ACC112 (cell line): Measurements from ENCODE around the gene FRYL.

Experiments used
- H2AFZ ChIP-seq: fragments of 200-600 bp; sonication (generic); one replicate; pipeline ENCODE4 v1.6.0; 2017; ENCODE audit warnings: antibody characterized with exemption, low read length; ENCODE audit not compliant: unreplicated experiment
- H3K27ac ChIP-seq: fragments of 200-600 bp; sonication (generic); 2 replicates; pipeline ENCODE4 v1.5.1; 2014; ENCODE audit warnings: low read depth, mild to moderate bottlenecking, antibody characterized with exemption, low read length, moderate library complexity
- H3K27me3 ChIP-seq: fragments of 200-600 bp; sonication (generic); 2 replicates; pipeline ENCODE4 v1.6.1; 2014; ENCODE audit warnings: mild to moderate bottlenecking, antibody characterized with exemption, low read length, moderate library complexity, mixed read lengths; ENCODE audit not compliant: insufficient read depth
- H3K36me3 ChIP-seq: fragments of 200-600 bp; sonication (generic); 2 replicates; pipeline ENCODE4 v1.6.1; 2016; ENCODE audit warnings: mild to moderate bottlenecking, antibody characterized with exemption, low read length, moderate library complexity, mixed read lengths; ENCODE audit not compliant: insufficient read depth
- H3K4me1 ChIP-seq: fragments of 200-600 bp; sonication (generic); one replicate; pipeline ENCODE4 v1.6.1; 2016; ENCODE audit warnings: low read length, mixed read lengths; ENCODE audit not compliant: insufficient read depth, unreplicated experiment, control insufficient read depth
- H3K4me3 ChIP-seq: fragments of 200-600 bp; sonication (generic); 2 replicates; pipeline ENCODE4 v1.5.1; 2014; ENCODE audit warnings: mild to moderate bottlenecking, low read depth, low read length
- H3K79me2 ChIP-seq: fragments of 200-600 bp; sonication (generic); one replicate; pipeline ENCODE4 v1.6.0; 2016; ENCODE audit warnings: low read length; ENCODE audit not compliant: control insufficient read depth, unreplicated experiment, insufficient read depth

FRYL gene

DNA sequence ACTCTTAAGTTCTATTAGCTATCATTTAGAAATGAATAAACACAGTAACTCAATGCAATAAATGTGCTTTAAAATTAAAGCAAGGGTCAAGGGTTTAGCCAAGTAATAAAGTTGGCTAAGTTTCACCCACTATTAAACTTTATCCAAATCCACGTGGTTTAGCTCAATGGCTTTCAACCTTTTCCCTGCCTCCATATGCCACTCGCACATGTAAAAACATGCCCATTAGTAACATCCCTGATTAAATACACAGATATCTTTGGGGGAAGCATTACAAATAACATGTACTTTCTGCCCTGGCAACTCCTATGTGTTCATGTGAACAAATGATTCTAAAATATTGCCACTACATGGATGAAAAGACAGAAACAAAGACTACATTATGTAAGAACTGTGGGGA is 159.2 kb downstream of the FRYL start:
- Histone ChIP-seq H3K27ac (no peak overlapping the region), H3K79me2 (no peaks in the 10 kb centered on the region), H3K27me3 (no peaks in the 10 kb centered on the region), H3K36me3 (peaks cover 2% of the 10 kb centered on the region; the same call in 1 of the 2 replicates), H3K4me3 (no peak overlapping the region), H2AFZ (no peak overlapping the region), H3K4me1 (no peaks in the 10 kb centered on the region)

GRCh38 chr4:48620093-48620492 is 160.0 kb downstream of the FRYL start:
- no peaks in the 10 kb centered on the region for H3K27me3 ChIP-seq
- H3K79me2 ChIP-seq, result no peaks in the 10 kb centered on the region
- no peak overlapping the region for H3K27ac ChIP-seq
- no peak overlapping the region for H3K4me3 ChIP-seq
- H3K36me3 ChIP-seq, result peaks cover 2% of the 10 kb centered on the region; the same call in 1 of the 2 replicates
- H3K4me1 ChIP-seq, result no peaks in the 10 kb centered on the region
- H2AFZ ChIP-seq, result no peak overlapping the region

DNA sequence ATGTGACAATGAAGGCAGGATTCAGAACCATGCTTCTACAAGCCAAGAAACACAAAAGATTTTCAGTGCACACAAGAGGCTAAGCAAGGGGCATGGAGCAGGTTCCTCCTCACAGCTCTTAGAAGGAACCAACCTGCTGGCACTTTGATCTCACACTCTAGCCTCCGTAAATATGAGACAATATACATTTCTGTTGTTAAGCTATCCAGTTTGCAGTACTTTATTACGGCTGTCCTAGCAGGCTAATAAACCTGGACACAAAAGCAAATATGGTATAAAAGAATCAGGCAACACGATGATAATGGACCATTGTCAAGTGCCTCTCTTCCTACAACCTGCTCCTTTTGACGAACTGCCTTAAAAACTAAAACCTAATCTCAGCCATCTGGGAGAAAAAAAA is 175.6 kb downstream of the FRYL start:
- Histone ChIP-seq H3K4me1 (peaks cover 18% of the 10 kb centered on the region), H3K27ac (no peak overlapping the region), H3K27me3 (no peaks in the 10 kb centered on the region), H3K36me3 (peaks cover 5% of the 10 kb centered on the region; the same call in 1 of the 2 replicates), H3K79me2 (no peaks in the 10 kb centered on the region), H3K4me3 (no peak overlapping the region), H2AFZ (no peak overlapping the region)

DNA sequence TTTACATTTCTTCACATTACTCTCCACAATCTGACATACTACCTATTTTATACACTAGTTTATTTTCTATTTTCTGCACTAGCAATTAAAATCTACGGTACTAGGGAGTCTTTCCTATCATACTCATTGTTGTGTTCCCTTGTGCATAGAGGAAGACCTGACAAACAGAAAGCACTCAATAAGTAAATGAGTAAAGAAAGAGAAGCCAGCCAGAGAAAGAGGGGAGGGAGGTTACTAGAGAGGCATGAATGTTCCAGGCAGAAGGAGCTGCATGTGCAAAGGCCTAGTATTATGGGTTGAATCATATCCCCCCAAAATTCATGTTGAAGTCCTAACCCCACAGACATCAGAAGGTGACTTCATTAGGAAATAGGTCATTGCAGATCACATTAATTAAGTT is 176.0 kb downstream of the FRYL start:
- Histone ChIP-seq H3K27ac (no peak overlapping the region), H3K79me2 (no peaks in the 10 kb centered on the region), H3K27me3 (no peaks in the 10 kb centered on the region), H2AFZ (no peak overlapping the region), H3K4me1 (peaks cover 18% of the 10 kb centered on the region), H3K4me3 (no peak overlapping the region), H3K36me3 (peaks cover 5% of the 10 kb centered on the region; the same call in 1 of the 2 replicates)

DNA sequence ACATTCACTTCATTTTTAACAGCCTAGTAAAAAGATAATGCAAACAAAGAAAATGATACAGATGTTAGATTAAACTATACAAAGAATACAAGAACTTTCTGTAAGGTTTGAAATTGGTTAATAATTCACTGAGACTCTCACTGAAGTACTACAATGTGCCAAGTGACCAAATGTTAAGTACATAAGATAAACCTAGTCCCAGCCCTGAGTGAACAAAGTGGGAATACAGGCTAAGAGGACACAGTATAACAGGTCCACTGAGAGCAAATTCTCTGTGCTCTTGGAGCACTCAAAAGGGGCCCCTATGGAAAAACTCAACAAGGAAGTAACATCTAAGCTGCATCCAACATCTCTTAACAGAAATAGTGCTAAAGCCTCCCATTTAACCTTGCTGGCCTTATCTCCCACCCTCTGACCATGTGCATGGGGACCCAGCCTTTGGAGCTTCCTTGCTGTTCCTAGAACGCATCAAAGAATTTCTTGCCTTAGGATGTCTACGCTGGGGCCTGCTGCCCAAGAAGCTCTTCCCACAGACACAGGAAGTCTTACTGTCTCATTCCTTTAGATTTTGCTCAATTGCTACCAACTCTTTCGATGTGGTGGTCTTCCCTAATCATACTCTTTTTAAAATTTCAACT is 176.6 kb downstream of the FRYL start:
- H3K36me3 ChIP-seq, result 0 out of 2 replicates have a peak, but pooled peaks cover 2% of the 10 kb centered on the region
- H3K79me2 ChIP-seq, result no peaks in the 10 kb centered on the region
- no peak overlapping the region for H2AFZ ChIP-seq
- H3K4me1 ChIP-seq, result peaks cover 18% of the 10 kb centered on the region
- no peaks in the 10 kb centered on the region for H3K27me3 ChIP-seq
- no peak overlapping the region for H3K4me3 ChIP-seq
- H3K27ac ChIP-seq, result no peak overlapping the region

GRCh38 chr4:48602763-48603162 is 177.3 kb downstream of the FRYL start:
- peaks cover 18% of the 10 kb centered on the region for H3K4me1 ChIP-seq
- H3K4me3 ChIP-seq, result peak overlapping the region; percentile 38; the same call in 1 of the 2 replicates
- no peaks in the 10 kb centered on the region for H3K79me2 ChIP-seq
- H3K36me3 ChIP-seq, result no peaks in the 10 kb centered on the region
- H2AFZ ChIP-seq, result no peak overlapping the region
- no peaks in the 10 kb centered on the region for H3K27me3 ChIP-seq
- peak overlapping the region; percentile 60 for H3K27ac ChIP-seq

GRCh38 chr4:48602222-48602621 is 177.9 kb downstream of the FRYL start:
- H3K79me2 ChIP-seq, result no peaks in the 10 kb centered on the region
- H3K4me1 ChIP-seq, result peaks cover 18% of the 10 kb centered on the region
- H3K27me3 ChIP-seq, result no peaks in the 10 kb centered on the region
- H3K4me3 ChIP-seq, result peak overlapping the region; percentile 38
- no peak overlapping the region for H2AFZ ChIP-seq
- peak overlapping the region; percentile 60 for H3K27ac ChIP-seq
- H3K36me3 ChIP-seq, result no peaks in the 10 kb centered on the region

GRCh38 chr4:48596336-48596735 is 183.7 kb downstream of the FRYL start:
- Histone ChIP-seq H3K4me3 (no peak overlapping the region), H3K36me3 (no peaks in the 10 kb centered on the region), H3K27ac (no peak overlapping the region), H3K27me3 (no peaks in the 10 kb centered on the region), H3K79me2 (no peaks in the 10 kb centered on the region), H3K4me1 (no peaks in the 10 kb centered on the region), H2AFZ (no peak overlapping the region)

DNA sequence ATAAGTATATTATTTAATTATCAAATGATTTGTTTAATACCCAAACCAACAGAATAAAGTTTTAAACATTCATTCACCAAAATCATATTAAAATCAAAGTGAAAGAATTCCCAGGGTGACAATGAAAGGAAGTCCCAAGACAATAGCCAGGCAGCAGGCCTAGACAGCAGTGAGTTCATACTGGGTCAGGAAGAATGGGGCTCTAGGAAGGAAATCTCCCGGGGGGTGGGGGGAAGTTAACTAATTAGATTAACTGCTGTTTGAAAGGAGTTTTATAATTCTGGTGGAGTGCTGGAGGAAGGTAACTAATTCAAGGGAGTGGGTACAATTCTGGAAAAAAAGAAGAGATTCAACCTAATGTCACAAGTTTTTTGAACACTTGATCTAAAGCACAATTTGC is 185.9 kb downstream of the FRYL start:
- H3K27ac ChIP-seq, result no peak overlapping the region
- no peaks in the 10 kb centered on the region for H3K4me1 ChIP-seq
- no peaks in the 10 kb centered on the region for H3K79me2 ChIP-seq
- no peaks in the 10 kb centered on the region for H3K36me3 ChIP-seq
- no peaks in the 10 kb centered on the region for H3K27me3 ChIP-seq
- H2AFZ ChIP-seq, result no peak overlapping the region
- H3K4me3 ChIP-seq, result no peak overlapping the region

GRCh38 chr4:48591372-48591771 is 188.7 kb downstream of the FRYL start:
- H3K4me1 ChIP-seq, result no peaks in the 10 kb centered on the region
- H3K79me2 ChIP-seq, result no peaks in the 10 kb centered on the region
- no peak overlapping the region for H2AFZ ChIP-seq
- no peak overlapping the region for H3K27ac ChIP-seq
- no peak overlapping the region for H3K4me3 ChIP-seq
- peaks cover 10% of the 10 kb centered on the region; the same call in 1 of the 2 replicates for H3K36me3 ChIP-seq
- no peaks in the 10 kb centered on the region for H3K27me3 ChIP-seq

- no peaks in the 10 kb centered on the region for H3K27me3 ChIP-seq
- no peak overlapping the region for H3K27ac ChIP-seq
- no peak overlapping the region for H2AFZ ChIP-seq
- H3K4me1 ChIP-seq, result no peaks in the 10 kb centered on the region
- peaks cover 14% of the 10 kb centered on the region; the same call in 1 of the 2 replicates for H3K36me3 ChIP-seq
- H3K4me3 ChIP-seq, result no peak overlapping the region
- no peaks in the 10 kb centered on the region for H3K79me2 ChIP-seq
These were observed 189.2 kb downstream of the FRYL start for GRCh38 chr4:48590884-48591283.
